IPS-11a (cell line): ENCODE measurements around the gene ARMC9.

Experiments used
- H3K4me3 ChIP-seq: one replicate; pipeline ENCODE4 v1.5.1; 2013; ENCODE audit warnings: low read depth, low read length, control low read depth

Gene ARMC9

DNA sequence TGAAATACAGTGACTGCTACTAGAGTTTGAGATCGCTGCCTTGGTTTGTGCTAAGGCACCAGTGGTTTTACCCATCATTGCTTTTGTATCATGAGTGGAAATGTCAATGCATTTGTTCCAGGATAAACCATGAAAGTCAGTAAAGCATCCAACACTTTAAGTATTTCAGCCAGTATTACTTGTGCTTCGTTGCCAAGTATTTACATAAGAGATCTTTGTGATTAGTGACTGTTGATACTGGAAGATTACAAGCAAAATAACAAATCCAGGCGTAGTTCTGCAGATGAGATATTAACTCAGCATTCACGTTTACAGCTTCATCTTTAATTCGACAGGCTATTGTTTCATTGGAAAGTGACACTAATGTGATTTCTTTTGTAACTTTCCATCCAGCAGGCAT lies 106.8 kb downstream of the ARMC9 start:
- no peak overlapping the region for H3K4me3 ChIP-seq

DNA sequence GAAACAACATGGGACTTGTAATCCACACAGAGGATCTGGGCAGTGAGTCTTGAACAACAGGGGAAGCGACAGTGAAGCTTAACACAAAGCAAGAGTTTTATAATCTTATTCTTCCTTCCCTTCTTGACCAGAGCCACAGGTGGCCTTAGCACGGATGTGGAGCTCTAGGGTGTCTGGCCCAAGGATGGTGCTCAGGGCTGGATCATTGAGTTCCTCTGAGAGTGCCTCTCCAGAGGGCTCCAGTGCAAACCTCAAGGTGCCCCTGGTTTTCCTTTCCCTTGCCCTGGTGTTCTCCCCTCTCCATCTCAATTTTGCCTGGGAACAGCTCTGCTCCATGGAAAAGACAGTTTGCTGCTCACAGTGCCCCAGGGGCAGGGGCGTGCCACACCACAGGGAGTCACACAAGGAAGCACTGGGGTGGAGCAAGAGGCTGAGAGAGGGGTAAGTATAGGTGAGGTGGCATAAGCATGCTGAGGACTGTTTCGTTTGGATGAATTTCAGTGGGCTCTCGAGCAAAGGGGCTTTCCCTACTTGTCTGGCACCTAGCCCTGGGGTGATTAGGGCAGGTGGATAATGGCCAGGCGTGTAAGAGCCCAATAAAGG lies 108.5 kb downstream of the ARMC9 start:
- H3K4me3 ChIP-seq: no peak overlapping the region

- no peak overlapping the region for H3K4me3 ChIP-seq
Measured at GRCh38 chr2:231308219-231308618, 109.8 kb downstream of the ARMC9 start.

GRCh38 chr2:231308631-231309428 lies 110.4 kb downstream of the ARMC9 start:
- H3K4me3 ChIP-seq: no peak overlapping the region

DNA sequence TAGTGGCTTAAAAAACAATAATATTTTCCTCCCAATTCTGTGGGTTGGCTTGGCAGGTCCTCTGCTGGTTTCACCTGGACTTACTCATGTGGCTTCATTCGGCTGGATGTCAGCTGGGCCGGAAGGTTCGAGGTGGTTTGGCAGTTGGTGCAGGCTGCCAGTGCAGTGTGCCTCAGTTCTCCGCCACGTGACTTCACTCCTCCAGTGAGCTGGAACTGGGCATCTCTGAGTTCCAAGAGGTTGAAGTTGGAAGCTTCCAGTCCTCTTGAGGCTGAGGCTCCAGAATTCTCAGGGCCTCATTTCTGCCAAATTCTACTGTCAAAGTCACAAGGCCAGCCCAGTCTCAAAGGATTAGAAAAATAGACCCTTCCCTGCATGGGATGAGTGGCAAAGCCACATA lies 113.6 kb downstream of the ARMC9 start:
- H3K4me3 ChIP-seq: no peak overlapping the region

DNA sequence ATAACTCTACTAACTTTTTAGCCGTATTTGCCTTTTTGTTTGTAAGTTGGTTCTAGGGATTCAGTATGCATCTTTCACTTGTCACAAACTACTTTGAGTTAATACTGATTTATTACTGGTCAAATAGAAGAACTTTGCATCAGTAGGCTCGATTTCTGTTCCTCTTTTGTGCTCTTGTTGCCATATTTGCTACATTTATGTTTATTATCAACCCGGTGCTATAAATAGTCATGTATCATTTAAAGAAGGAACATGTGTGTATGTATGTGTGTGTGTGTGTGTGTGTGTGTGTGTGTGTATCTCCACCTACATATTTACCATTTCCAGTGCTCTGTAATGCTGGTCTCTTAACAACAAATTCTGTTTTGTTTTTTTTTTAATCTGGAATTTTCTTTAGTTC lies 117.5 kb downstream of the ARMC9 start:
- no peak overlapping the region for H3K4me3 ChIP-seq

GRCh38 chr2:231317579-231317978 lies 119.1 kb downstream of the ARMC9 start:
- H3K4me3 ChIP-seq: no peak overlapping the region

DNA sequence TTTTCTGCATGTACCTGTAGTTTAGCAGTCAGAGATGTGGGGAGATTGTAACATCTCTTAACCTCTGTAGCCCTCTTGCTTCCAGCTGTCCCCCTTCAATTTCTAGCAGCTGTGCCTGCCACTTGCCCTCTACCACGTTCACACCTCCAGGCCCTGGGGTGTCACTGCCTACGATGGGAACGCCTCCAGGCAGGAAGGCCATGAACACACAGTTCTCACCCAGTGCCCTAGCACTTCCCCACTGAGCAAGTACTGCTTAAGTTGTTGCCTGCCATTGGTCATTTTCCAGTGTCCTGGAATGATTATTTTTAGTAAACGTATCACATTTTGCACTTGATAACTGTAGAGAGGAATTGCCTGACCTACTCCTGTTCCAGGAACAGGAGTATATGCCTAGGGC lies 120.0 kb downstream of the ARMC9 start:
- H3K4me3 ChIP-seq: no peak overlapping the region

DNA sequence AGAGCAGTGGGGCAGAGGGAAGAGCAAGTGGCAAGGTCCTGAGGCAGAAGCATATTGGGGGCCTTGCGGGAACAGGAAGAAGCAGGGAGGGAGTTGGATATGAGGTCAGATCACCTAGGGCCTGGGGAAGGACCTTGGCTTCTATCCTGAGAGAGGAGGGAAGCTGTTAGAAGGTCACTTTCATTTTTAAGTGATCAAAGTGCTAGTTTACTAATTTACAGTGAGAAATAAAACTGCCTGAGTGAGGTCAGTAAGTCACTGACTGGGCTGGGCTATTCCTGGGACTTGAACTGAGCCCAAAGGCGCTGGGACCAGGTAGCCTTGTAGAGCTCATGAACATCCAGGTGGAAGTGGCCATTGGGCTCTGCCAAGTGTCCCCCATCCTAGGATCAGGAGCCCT lies 120.5 kb downstream of the ARMC9 start:
- H3K4me3 ChIP-seq: no peak overlapping the region

GRCh38 chr2:231319867-231320266 lies 121.4 kb downstream of the ARMC9 start:
- H3K4me3 ChIP-seq: no peak overlapping the region

DNA sequence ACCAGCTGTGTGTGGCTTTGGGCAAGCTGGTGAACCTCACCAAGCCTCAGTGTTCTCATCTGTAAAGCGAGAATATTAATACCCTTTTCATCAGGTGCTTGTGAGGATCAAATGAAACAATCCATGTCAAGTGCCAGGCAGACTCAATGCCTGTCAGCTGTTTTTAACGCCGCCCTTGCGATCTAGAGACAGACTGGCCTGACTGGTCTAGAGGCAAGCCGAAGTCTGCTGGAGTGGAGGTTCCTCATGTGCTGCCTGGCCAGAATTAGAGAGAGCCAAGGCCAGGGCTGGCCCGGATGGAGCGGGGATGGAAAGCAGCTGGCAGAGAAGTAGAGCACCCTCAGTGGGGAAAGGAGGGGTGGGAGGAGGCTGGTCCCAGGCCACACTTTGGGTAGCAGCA lies 122.6 kb downstream of the ARMC9 start:
- H3K4me3 ChIP-seq: no peak overlapping the region

GRCh38 chr2:231321556-231322334 lies 123.3 kb downstream of the ARMC9 start:
- H3K4me3 ChIP-seq: no peak overlapping the region

DNA sequence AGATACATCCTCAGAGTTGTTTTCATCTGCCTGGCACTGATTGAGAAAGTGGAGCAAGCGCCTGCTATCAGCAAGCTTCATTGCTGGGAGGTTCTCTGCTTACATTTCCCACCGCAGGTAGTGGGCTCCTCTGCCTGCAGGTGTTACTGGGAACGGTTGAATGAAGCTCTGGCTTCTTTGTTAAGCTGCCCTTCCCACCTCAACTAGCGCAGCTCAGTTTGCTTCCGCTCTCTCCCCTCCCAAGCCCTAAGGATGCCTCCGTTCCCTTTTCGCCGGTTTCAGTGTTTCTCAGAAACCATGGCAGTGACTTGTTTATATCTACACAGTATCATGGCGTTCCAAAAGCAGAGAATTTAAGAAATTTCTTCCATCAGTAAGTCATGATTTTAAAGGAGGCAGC lies 124.9 kb downstream of the ARMC9 start:
- no peak overlapping the region for H3K4me3 ChIP-seq

DNA sequence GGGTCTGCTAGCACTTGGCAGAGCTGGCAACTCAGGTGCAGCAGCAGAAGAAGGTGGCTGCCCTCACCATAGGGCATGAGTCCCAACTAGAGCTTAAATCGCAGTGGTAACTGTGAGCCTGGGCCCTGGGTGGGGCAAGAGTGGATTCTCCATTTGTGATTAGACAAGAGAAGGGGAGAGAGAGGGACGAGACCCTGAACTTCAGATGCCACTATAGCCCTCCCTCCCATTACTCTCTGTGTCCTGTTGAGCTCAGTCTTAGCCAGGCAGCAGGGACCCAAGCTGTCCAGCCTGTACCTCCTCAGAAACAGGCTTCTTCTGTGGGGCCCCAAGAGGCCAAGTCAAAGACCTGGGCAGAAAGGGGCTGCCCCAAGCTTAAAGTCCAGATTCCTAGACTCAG lies 127.4 kb downstream of the ARMC9 start:
- no peak overlapping the region for H3K4me3 ChIP-seq

GRCh38 chr2:231326404-231326803 lies 128.0 kb downstream of the ARMC9 start:
- H3K4me3 ChIP-seq: no peak overlapping the region

GRCh38 chr2:231330311-231330710 lies 131.9 kb downstream of the ARMC9 start:
- H3K4me3 ChIP-seq: no peak overlapping the region

DNA sequence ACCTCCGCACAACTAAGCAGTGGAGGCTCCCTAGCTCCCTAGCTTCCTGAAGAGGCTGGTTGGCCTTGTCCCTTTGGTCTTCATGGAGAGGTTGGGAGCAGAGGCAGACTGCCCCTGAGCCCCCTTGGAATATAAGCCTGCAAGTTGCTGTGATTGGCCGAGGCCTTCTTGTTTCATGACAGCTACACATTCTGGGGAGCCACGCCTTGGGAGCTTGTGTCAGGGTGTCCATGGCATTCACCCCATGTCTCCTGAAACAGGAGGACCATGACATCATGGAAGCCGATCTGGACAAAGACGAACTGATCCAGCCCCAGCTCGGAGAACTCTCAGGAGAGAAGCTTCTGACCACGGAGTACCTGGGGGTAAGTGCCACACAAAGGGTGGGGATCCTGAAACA lies 133.1 kb downstream of the ARMC9 start:
- H3K4me3 ChIP-seq: no peak overlapping the region

- no peak overlapping the region for H3K4me3 ChIP-seq
Measured at GRCh38 chr2:231332388-231332787, 134.0 kb downstream of the ARMC9 start.

GRCh38 chr2:231332872-231333500 lies 134.6 kb downstream of the ARMC9 start:
- H3K4me3 ChIP-seq: no peak overlapping the region

DNA sequence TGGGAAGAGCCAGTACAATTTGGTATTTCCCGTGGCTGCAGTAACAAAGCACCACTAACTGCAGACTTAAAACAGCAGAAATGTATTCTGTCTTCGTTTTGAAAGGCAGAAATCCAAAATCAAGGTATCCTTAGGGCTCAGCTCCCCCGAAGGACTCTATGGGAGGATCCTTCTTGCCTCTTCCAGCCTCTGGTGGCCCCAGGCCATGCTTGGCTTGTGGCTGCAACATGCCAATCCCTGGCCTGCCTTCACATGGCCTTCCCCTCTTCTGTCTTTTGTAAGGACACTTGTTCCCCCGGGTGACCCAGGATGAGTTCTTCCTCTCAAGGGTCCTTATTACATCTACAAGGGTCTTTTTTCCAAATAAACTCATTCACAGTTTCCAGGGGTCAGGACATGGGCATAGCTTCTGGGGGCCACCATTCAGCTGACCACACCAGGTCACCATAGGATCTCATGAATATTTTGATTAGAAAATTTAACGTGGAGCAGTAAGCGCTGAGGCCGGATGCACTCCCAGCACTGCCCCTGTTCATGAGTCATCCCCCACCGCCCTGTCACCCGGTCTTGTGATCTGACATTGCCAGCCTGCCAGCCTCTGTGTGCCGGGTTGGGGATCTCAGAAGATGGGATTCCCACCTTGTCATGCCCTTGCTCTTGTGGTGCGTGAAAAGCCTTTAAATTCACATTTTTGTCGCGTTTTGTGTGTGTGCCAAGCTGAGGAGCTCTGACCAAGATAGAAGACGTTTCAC lies 135.9 kb downstream of the ARMC9 start:
- no peak overlapping the region for H3K4me3 ChIP-seq

DNA sequence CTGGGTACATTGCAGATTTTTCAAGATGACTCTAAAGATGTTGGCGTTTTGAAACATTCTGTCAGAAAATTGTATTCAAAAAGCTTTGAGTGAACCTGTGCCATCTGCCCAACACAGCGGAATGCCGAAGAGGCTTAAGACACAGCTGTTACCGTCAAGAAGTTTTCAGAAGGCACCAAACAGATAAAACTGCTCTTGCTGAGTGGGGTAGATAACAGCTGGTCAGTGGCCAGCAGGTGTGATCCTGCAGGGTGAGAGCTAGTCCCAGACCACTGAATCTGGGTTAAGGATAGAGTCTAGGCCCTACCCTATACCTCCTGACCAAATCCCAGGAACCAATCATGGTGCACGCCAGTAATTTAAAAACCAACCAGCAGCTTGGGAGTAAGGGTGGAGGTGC lies 136.6 kb downstream of the ARMC9 start:
- no peak overlapping the region for H3K4me3 ChIP-seq
